GM21576 (cell line): Measurements from ENCODE around the gene VAMP5.
"Not testable (repeated sequence)": the region's sequence is repeated elsewhere in the genome, so short reads cannot be mapped to it uniquely, and the experiment has no call there.

ENCODE experiments used
- ATAC-seq: cut with Tn5 transposase; IDR thresholded peaks from one replicate; pipeline ENCODE4 v1.9.1; 2021; ENCODE audit warnings: mild to moderate bottlenecking, moderate library complexity; ENCODE audit not compliant: unreplicated experiment

VAMP5 gene

GRCh38 chr2:85549826-85550225 lies 34.4 kb upstream of the VAMP5 start:
- no peak for ATAC-seq

DNA sequence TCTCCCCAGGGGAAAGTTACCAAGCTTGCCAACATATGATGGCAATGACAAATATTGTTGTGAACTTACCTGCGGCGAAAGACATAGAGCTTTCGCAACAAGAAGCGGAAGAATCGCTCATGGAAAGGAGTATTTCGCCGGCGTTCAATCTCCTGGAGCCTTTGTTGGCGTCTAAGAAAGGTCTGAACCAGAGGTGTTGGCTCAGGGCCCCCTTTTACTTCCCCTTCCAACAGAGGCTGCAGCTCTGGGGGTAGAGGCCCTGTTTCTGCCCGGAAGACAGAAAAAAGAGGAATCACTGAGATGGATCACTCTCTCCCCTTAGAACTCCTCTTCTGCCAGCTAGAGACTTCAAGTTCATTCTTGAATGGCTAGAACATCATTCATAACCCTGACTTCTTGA lies 33.7 kb upstream of the VAMP5 start:
- no peak for ATAC-seq

DNA sequence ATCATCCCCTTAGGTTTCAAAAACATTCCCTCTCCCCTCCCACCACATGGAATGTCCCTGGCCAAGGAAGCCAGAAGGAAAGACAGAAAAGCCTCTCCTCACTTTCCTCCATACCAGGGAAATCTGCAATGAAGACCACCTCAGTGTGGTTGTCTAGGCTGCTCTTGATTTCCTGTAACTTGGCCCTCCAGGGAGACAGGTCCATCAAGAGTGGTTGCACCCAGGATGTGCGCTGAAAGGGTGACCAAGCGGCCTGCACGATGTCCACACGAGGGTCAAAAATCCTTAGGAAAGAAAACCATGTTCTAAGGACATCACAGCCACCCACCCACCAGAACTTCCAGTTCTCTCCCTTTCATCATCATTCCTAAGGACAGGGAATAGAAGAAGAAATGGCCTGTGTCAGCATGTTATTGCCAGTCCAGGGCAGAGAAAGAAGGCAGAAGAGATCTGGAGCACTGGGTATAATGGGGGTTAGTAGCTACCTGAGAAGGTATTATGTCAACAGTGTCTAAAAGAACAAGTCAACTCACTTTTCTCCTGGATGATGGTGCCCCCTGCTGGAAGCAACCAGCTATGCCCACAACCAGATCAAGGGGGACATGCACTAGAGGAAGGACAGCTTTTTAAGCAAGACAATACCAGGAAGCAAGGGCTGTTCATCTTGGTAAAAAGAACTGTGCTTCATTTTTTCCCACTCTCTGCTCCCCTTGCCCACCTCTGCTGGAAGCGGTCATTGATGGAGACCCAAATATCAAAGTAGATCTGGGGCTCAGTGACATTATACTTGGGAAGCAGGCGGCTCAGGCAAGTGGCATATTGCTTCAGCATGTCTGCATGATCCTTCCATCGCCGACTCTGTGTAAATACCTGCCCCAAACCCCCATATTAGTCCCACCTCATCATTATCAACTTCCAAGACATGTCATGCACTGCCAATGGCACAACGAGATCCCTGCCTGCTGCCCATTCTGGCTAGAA lies 32.2 kb upstream of the VAMP5 start:
- ATAC-seq = no peak

GRCh38 chr2:85553184-85553583 lies 31.0 kb upstream of the VAMP5 start:
- no peak for ATAC-seq

- no peak for ATAC-seq
These were observed 29.1 kb upstream of the VAMP5 start for GRCh38 chr2:85554980-85555612.

DNA sequence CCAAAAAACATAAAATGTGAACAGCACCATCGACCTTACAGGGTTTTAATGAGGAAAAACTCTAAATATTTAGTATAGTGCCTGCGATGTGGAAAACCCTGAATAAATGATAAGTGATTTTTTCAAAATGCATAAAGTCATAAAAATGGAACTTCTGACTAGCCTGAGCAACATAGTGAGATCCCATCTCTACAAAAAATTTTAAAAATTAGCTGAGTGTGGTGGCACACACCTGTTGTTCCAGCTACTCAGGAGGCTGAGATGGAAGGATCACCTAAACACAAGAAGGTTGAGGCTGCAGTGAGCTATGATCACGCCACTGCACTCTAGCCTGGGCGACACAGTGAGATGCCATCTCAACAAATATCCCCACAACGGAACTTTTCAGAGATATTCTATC lies 27.1 kb upstream of the VAMP5 start:
- ATAC-seq = no peak

- ATAC-seq = no peak
These were observed 26.1 kb upstream of the VAMP5 start for GRCh38 chr2:85558160-85558559.

DNA sequence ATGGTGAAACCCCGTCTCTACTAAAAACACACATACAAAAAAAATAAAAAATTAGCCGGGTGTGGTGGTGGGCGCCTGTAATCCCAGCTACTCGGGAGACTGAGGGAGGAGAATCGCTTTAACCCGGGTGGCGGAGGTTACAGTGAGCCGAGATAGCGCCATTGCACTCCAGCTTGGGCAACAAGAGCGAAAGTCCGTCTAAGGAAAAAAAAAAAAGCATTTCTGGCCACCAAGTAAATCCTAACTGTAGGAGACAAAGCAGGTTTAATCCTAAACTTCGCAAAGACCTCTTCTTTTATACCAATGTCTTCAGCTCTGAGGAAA lies 23.9 kb upstream of the VAMP5 start:
- ATAC-seq = not testable (repeated sequence)

GRCh38 chr2:85560812-85561279 lies 23.4 kb upstream of the VAMP5 start:
- peak; percentile 19 for ATAC-seq

DNA sequence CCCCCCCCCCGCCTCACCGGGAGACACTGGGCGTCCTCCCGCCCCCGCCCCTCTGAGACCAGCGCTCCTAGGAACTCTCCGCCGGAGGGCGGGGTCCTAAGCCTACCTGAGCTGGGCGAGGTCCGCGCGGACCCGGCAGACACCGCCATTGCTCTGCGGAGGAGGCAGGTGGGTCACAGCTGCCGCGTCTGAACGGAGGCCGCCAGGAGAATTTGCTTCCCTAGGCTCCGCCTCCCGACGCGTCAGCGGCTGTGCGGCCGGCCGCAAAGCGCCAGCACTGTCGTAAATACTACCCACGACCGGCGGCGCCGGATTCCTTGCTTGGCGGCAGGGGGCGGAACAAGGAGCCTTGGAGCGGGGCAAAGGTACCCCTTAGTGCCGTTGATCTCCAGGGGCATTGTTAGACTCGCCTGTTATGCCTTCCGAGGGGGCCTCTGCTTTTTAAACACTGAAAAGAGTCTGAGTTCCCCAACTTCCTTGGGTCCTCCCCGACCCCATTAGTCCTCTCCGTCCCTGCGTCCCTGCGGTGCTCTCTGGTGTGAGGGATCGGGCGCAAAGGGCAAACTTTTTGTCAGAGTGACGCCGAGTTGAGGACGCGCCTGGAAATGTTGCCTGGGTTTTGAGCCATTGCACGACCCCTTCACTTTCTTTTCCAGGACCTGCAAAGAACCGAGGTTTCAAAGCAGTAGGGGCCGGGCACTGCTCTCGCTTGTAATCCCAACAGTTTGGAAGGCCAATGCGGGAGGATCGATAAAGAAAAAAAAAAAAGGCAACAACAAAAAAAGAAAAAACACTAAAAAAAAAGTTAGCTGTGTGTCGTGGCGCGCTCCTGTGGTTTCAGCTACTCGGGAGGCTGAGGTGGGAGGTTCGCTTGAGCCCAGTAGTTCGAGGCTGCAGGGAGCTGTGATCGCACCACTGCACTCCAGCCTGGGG lies 22.7 kb upstream of the VAMP5 start, which contains the start of gene GGCX:
Gene GGCX (minus strand): TSS at position 214 of the 933 bp plus-strand sequence. CDS start 65 bp downstream, at position 149.
- peak; percentile 83 for ATAC-seq

DNA sequence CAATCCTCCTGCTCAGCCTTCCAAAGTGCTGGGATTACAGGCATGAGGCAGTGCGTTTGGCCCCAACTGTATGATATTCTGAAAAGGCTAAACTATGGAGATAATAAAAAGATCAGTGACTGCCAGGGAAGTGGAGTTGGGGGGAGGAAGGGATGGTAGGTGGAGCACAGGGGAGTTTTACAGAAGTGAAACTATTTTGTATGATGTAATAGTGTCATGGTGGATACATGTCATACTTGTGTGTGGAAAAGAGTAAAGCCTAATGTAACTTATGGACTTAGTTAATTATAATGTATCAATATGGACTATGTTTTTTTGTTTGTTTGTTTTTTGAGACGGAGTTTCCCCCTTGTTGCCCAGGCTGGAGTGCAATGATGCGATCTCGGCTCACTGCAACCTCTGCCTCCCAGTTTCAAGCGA lies 20.1 kb upstream of the VAMP5 start:
- ATAC-seq = no peak

- ATAC-seq = no peak
These were observed 18.0 kb upstream of the VAMP5 start for GRCh38 chr2:85566265-85566664.

DNA sequence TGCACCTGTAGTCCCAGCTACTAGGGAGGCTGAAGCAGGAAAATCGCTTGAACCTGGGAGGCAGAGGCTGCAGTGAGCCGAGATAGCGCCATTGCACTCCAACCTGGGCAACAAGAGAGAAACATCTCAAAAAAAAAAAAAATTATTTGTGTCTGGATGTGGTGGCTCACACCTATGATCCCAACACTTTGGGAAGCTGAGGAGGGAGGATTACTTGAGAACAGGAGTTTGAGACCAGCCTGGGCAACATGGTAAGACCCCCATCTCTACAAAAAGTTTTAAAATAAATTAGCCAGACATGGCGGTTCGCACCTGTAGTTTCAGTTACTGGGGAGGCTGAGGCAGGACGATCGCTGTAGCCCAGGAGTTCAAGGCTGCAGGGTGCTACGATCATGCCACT lies 8.5 kb upstream of the VAMP5 start:
- ATAC-seq = no peak

GRCh38 chr2:85577063-85577385 lies 7.2 kb upstream of the VAMP5 start:
- ATAC-seq = no peak

DNA sequence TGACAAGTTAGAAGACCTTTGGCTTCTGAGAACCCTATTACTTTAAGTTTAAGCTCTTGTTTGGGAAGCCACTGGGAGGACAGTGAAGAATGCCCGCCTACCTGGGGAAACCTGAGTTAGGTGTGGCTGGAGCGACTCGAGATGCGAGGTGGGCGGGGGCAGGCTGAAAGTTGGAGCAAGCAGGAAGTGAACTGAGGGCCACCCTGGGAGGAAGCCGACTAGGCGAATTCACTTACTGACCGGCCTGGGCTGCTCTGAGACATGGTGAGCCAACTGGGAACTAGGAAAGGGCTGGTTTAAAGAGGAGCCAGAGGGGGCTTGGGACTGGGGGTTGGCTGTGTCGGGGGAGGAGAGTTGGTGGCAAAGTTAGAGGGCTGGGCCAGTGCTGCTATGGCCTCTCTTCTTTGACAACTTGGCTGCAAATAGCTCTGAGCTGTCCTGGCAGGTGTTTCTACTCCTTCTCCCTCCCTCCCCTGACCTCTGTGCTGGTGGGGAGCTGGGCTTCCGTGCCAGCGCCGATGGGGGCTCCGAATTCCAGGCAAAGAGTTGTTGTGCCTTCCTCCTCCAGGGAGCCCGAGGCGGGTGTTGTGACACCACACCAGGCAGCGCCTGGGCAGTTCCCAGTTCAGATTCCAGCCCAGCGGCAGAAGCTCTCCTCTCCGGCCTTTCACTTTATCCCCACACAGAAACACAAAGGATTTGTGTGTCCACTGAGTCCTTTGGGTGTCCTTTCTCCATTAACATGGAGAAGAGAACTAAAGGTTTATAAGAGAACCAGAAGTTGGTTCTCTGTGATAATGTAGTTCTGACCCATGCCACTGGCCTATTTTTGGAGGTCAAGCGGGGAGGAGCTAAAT lies 6.6 kb upstream of the VAMP5 start, which contains the start of gene VAMP8:
Gene VAMP8 (plus strand): TSS at position 201 of the 857 bp plus-strand sequence. CDS start 61 bp downstream, at position 262.
- ATAC-seq = peak; percentile 67

DNA sequence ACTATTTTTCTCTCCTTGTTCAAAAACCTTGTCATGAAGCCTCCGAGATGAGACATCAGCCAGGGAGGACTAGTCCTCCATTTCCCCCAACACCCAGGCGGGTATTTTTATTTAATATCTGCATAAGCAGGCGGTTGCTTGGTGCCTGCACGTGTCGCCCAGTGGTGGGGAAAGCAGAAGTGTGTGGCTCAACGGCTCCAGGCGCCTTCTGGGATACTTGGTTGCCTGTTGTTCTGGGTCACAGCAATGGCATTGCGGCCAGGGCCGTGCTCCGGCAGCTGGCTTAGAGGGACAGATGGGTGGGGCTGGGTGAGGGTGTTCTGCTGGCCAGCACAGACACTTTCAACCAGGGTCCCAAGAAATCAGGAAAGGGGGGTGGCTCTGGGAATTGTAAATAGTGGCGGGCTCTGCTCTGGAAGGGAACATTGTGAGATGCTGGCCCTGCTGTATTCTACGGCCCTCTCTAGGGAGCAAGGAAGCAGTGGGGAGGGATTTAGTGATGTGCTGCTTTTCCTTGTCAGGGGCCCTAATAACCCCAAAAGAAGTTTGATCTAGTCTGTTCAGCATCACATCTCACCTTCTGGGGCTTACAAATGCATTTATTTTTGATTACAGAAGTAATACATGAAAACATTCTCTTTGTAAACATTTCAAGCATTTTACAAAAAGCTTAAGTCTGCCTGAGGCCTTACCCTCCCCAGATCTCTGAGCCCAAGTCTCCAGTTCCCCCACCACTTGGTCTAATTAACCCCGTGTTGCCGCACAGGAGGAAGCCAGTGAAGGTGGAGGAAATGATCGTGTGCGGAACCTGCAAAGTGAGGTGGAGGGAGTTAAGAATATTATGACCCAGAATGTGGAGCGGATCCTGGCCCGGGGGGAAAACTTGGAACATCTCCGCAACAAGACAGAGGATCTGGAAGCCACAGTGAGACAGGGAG lies 5.7 kb upstream of the VAMP5 start:
- peak; percentile 35 for ATAC-seq

GRCh38 chr2:85579266-85579935 lies 4.8 kb upstream of the VAMP5 start:
- no peak for ATAC-seq

- no peak for ATAC-seq
These were observed 4.0 kb upstream of the VAMP5 start for GRCh38 chr2:85580206-85580605.
